Liver (tissue), 9 donors: ENCODE results near the gene TWF2. TPM values are rescaled to one million over a fixed set of nuclear protein-coding genes. Genes with fewer than 3 reads are reported as not detected.

ENCODE experiments used
- DNase-seq: peaks from one replicate; pipeline ENCODE4 v3.0.0-alpha.2; 2017; ENCODE audit warnings: low spot score
- H3K27ac ChIP-seq, 2 donors: one replicate each; pipeline ENCODE4 v1.7.0; 2013; ENCODE audit warnings: inconsistent platforms in 2 of 2, low read length in 2 of 2, control low read depth in 1 of 2, low read depth in 1 of 2, mild to moderate bottlenecking in 1 of 2
- H3K27me3 ChIP-seq, 4 donors: one replicate each; pipeline versions ENCODE4 v1.6.1 to v1.7.0; 2013; ENCODE audit warnings: low read length in 3 of 4, inconsistent platforms in 1 of 4, mild to moderate bottlenecking in 1 of 4, moderate library complexity in 1 of 4; ENCODE audit not compliant: control insufficient read depth in 4 of 4, insufficient read depth in 4 of 4
- H3K36me3 ChIP-seq, 4 donors: one replicate each; pipeline versions ENCODE4 v1.6.1 to v1.7.0; 2013; ENCODE audit warnings: low read length in 3 of 4, mild to moderate bottlenecking in 3 of 4, low read depth in 1 of 4, moderate library complexity in 1 of 4; ENCODE audit not compliant: control insufficient read depth in 4 of 4, insufficient read depth in 3 of 4
- H3K4me1 ChIP-seq, 4 donors: one replicate each; pipeline versions ENCODE4 v1.6.1 to v1.7.0; 2013; ENCODE audit warnings: low read length in 3 of 4, mild to moderate bottlenecking in 3 of 4, moderate library complexity in 1 of 4; ENCODE audit not compliant: control insufficient read depth in 4 of 4, insufficient read depth in 4 of 4
- H3K4me3 ChIP-seq, 3 donors: one replicate each; pipeline versions ENCODE4 v1.6.1 to v1.7.0; 2013; ENCODE audit warnings: low read length in 3 of 3, control low read depth in 1 of 3, low read depth in 1 of 3, mild to moderate bottlenecking in 1 of 3
- H3K9ac ChIP-seq, 2 donors: one replicate each; pipeline ENCODE4 v1.7.0; 2013; ENCODE audit warnings: low read length in 2 of 2, mild to moderate bottlenecking in 2 of 2, moderate library complexity in 2 of 2, control low read depth in 1 of 2, low read depth in 1 of 2
- H3K9me3 ChIP-seq, 4 donors: one replicate each; pipeline versions ENCODE4 v1.6.1 to v1.7.0; 2013; ENCODE audit warnings: low read length in 3 of 4; ENCODE audit not compliant: control insufficient read depth in 4 of 4
- EGR1 ChIP-seq, 2 donors: IDR thresholded peaks; 2 replicates each; pipeline ENCODE4 v1.6.1; 2016 to 2018; ENCODE audit warnings: antibody characterized with exemption in 2 of 2, low read depth in 2 of 2
- FOXA1 ChIP-seq: IDR thresholded peaks from 2 replicates; pipeline ENCODE4 v1.6.1; 2016; ENCODE audit warnings: antibody characterized with exemption
- FOXA2 ChIP-seq: IDR thresholded peaks from 2 replicates; pipeline ENCODE4 v1.6.1; 2016; ENCODE audit warnings: antibody characterized with exemption
- GABPA ChIP-seq, 2 donors: IDR thresholded peaks in 1 of 2; conservative IDR thresholded peaks in 1 of 2; 2 replicates each; pipeline ENCODE4 v1.6.1; 2016; ENCODE audit warnings: antibody characterized with exemption in 2 of 2, mild to moderate bottlenecking in 1 of 2, moderate library complexity in 1 of 2
- HNF4G ChIP-seq: IDR thresholded peaks from 2 replicates; pipeline ENCODE4 v1.6.1; 2016; ENCODE audit warnings: antibody characterized with exemption
- NR2F2 ChIP-seq: IDR thresholded peaks from 2 replicates; pipeline ENCODE4 v1.6.1; 2016; ENCODE audit warnings: antibody characterized with exemption
- RAD21 ChIP-seq, 2 donors: IDR thresholded peaks; 2 replicates each; pipeline ENCODE4 v1.6.1; 2016; ENCODE audit warnings: antibody characterized with exemption in 2 of 2, mild to moderate bottlenecking in 2 of 2
- RXRA ChIP-seq, 2 donors: IDR thresholded peaks; 2 replicates each; pipeline ENCODE4 v1.6.1; 2017 to 2018; ENCODE audit warnings: antibody characterized with exemption in 2 of 2, mild to moderate bottlenecking in 1 of 2
- TAF1 ChIP-seq: conservative IDR thresholded peaks from 2 replicates; pipeline ENCODE4 v1.6.1; 2016; ENCODE audit warnings: antibody characterized with exemption, mild to moderate bottlenecking
- YY1 ChIP-seq: IDR thresholded peaks from 2 replicates; pipeline ENCODE4 v1.6.1; 2016; ENCODE audit warnings: antibody characterized with exemption, mild to moderate bottlenecking
- WGBS: extraction: QIAGEN DNeasy Blood & Tissue Kit; methylation state at CpG from one replicate; pipeline ENCODE4 v1.1.7; 2013; 5-methylcytosine and 5-hydroxymethylcytosine counted together
- polyA plus RNA-seq, 2 donors: library from polyadenylated mRNA; stranded (reverse) in 1 of 2; unstranded in 1 of 2; fragments of 200-250 nt in 1 of 2; fragments of >200 nt in 1 of 2; fragmentation: Nextera tagmentation in 1 of 2; extraction: Ambion mirVana in 1 of 2; gene quantifications; one replicate each; pipeline versions ENCODE4 v1.2.1 to v1.2.3, GENCODE V29; 2013 to 2015
- total RNA-seq, 2 donors: library from RNA; depleted of rRNA; stranded (reverse); fragments of >200 nt; gene quantifications; one replicate each; pipeline ENCODE4 v1.2.3, GENCODE V29; 2014
- TF ChIP-seq, protein P1 (sequence below): IDR thresholded peaks from 2 replicates; pipeline ENCODE4 v1.6.1; 2016; ENCODE audit warnings: antibody characterized with exemption, mild to moderate bottlenecking
- TF ChIP-seq, protein P2 (sequence below): fragments of 150-350 bp; IDR thresholded peaks from 2 replicates; pipeline ENCODE4 v1.5.1; 2017; ENCODE audit warnings: improper control_type of control experiment, low read depth, low read length; ENCODE audit not compliant: missing input control
- TF ChIP-seq, protein P3 (sequence below): IDR thresholded peaks from 2 replicates; pipeline ENCODE4 v1.6.1; 2016; ENCODE audit warnings: antibody characterized with exemption
- TF ChIP-seq, protein P4 (sequence below): IDR thresholded peaks from 2 replicates; pipeline ENCODE4 v1.6.1; 2016; ENCODE audit warnings: antibody characterized with exemption
- TF ChIP-seq, protein P5 (sequence below): IDR thresholded peaks from 2 replicates; pipeline ENCODE4 v1.6.1; 2016; ENCODE audit warnings: antibody characterized with exemption
- donor health status: healthy.
- donor health status: healthy.
- donor health status: healthy.
- donor health status: healthy.
- donor health status: healthy.

TWF2 gene
- total and polyA plus RNA-seq, 4 donors: 12.0 to 26.3 (median 17.6) TPM

DNA sequence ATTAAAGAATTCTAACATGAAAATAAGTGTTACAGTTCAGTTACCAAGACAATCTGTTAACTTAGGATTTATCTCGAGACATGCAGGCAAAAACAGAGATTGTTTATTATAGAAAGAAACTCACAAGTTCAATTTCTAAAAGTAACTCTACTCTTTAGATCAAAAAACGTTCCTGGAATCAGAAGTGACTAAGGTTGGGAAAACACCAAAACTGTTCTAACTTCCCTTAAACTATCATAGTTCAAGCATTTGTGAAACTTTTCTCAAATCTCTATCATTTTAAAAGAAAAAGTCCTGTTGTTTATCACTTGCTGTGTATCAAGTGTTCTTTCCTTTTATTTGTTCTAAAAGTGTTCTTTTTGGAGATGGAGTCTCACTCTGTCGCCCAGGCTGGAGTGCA is 30.8 kb upstream of the TWF2 start (continued):
- TF ChIP-seq, protein P1, sequence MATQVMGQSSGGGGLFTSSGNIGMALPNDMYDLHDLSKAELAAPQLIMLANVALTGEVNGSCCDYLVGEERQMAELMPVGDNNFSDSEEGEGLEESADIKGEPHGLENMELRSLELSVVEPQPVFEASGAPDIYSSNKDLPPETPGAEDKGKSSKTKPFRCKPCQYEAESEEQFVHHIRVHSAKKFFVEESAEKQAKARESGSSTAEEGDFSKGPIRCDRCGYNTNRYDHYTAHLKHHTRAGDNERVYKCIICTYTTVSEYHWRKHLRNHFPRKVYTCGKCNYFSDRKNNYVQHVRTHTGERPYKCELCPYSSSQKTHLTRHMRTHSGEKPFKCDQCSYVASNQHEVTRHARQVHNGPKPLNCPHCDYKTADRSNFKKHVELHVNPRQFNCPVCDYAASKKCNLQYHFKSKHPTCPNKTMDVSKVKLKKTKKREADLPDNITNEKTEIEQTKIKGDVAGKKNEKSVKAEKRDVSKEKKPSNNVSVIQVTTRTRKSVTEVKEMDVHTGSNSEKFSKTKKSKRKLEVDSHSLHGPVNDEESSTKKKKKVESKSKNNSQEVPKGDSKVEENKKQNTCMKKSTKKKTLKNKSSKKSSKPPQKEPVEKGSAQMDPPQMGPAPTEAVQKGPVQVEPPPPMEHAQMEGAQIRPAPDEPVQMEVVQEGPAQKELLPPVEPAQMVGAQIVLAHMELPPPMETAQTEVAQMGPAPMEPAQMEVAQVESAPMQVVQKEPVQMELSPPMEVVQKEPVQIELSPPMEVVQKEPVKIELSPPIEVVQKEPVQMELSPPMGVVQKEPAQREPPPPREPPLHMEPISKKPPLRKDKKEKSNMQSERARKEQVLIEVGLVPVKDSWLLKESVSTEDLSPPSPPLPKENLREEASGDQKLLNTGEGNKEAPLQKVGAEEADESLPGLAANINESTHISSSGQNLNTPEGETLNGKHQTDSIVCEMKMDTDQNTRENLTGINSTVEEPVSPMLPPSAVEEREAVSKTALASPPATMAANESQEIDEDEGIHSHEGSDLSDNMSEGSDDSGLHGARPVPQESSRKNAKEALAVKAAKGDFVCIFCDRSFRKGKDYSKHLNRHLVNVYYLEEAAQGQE: no peak

DNA sequence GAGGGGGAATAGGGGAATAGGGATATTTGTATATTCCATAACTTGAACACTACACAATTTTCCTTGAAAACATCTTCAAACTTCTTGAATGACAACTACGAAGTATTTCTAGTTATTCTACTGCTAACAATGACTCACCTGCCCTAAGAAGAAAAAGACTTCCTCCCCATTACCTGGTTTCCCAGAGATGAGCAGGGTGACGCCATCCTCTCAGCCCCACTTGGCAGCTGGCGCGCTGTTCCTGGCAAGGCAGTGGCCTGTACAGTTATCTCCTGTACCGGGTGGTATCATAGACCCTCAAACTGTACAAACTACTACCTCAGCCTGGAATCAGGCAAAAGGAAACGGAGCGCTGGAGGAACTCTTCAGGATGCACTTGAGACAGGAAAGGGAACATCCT is 29.1 kb upstream of the TWF2 start:
- WGBS: 90% methylated on average over 7 of the region's 7 CpGs
- H3K4me3 ChIP-seq: no peak overlapping the region
- H3K9ac ChIP-seq: no peak overlapping the region
- no peak for TF ChIP-seq GABPA (IDR thresholded peaks at IDR 0.05 in 1 of 2, conservative IDR thresholded peaks at IDR 0.05 in 1 of 2)
- no peak for TF ChIP-seq RXRA (IDR thresholded peaks at IDR 0.05)
- H3K27ac ChIP-seq: no peak overlapping the region
- peaks cover 22 to 43% (median 33%) of the 10 kb centered on the region in 4 donors for H3K36me3 ChIP-seq
- peaks cover 1 to 24% (median 18%) of the 10 kb centered on the region in 4 donors for H3K4me1 ChIP-seq
- no peaks in the 10 kb centered on the region for H3K27me3 ChIP-seq
- no peaks in the 10 kb centered on the region for H3K9me3 ChIP-seq
- DNase-seq: no peak

DNA sequence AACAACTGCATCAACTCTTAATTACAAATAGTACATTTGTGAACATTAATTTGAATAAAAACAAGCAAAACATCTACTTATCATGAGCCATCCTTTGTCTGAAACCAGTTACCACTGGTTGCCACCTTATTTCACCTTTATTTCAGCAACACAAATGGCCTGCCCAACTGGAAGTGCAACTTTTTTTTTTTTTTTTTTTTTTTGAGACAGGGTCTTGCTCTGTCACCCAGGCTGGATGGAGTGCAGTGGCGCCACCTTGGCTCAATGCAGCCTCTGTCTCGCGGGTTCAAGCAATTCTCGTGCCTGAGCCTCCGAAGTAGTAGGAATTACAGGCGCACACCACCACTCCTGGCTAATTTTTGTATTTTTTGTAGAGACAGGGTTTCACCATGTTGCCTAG is 26.4 kb upstream of the TWF2 start:
- peaks cover 21 to 62% (median 48%) of the 10 kb centered on the region in 4 donors for H3K36me3 ChIP-seq
- WGBS: 97% methylated on average over 6 of the region's 6 CpGs

DNA sequence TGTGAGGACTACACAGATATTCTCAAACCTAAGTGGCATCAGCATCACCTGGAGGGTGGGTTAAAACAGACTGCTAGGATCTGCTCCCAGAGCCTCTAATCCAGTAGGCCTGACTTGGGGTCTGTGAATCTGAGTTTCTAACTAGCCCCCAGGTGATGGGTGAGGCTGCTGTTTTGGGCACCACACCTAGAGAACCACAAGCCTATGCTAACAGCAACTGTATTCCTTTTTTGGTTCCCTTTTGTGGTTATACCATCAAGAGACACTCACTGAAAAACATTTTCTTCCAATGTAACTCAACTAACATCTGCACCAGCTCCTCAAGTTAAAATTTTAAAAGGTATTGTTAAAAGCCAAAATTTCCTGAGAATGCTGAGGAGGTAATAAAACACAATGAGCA is 23.5 kb upstream of the TWF2 start:
- Histone ChIP-seq H3K27me3 (no peaks in the 10 kb centered on the region), H3K4me3 (no peak overlapping the region), H3K9ac (no peak overlapping the region), H3K27ac (no peak overlapping the region), H3K9me3 (no peaks in the 10 kb centered on the region), H3K4me1 (peaks cover 0 to 4% (median under 1%) of the 10 kb centered on the region in 4 donors), H3K36me3 (peaks cover 24 to 81% (median 68%) of the 10 kb centered on the region in 4 donors)
- no peak for DNase-seq
- TF ChIP-seq, protein P2, sequence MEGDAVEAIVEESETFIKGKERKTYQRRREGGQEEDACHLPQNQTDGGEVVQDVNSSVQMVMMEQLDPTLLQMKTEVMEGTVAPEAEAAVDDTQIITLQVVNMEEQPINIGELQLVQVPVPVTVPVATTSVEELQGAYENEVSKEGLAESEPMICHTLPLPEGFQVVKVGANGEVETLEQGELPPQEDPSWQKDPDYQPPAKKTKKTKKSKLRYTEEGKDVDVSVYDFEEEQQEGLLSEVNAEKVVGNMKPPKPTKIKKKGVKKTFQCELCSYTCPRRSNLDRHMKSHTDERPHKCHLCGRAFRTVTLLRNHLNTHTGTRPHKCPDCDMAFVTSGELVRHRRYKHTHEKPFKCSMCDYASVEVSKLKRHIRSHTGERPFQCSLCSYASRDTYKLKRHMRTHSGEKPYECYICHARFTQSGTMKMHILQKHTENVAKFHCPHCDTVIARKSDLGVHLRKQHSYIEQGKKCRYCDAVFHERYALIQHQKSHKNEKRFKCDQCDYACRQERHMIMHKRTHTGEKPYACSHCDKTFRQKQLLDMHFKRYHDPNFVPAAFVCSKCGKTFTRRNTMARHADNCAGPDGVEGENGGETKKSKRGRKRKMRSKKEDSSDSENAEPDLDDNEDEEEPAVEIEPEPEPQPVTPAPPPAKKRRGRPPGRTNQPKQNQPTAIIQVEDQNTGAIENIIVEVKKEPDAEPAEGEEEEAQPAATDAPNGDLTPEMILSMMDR: no peak
- TF ChIP-seq RXRA (IDR thresholded peaks at IDR 0.05) (no peak), HNF4G (no peak), TAF1 (no peak), FOXA2 (no peak), FOXA1 (no peak), RAD21 (IDR thresholded peaks at IDR 0.05) (no peak), EGR1 (IDR thresholded peaks at IDR 0.05; ENCODE audit: low read depth in 2 of 2) (no peak), GABPA (IDR thresholded peaks at IDR 0.05 in 1 of 2, conservative IDR thresholded peaks at IDR 0.05 in 1 of 2) (no peak)
- TF ChIP-seq, protein P3, sequence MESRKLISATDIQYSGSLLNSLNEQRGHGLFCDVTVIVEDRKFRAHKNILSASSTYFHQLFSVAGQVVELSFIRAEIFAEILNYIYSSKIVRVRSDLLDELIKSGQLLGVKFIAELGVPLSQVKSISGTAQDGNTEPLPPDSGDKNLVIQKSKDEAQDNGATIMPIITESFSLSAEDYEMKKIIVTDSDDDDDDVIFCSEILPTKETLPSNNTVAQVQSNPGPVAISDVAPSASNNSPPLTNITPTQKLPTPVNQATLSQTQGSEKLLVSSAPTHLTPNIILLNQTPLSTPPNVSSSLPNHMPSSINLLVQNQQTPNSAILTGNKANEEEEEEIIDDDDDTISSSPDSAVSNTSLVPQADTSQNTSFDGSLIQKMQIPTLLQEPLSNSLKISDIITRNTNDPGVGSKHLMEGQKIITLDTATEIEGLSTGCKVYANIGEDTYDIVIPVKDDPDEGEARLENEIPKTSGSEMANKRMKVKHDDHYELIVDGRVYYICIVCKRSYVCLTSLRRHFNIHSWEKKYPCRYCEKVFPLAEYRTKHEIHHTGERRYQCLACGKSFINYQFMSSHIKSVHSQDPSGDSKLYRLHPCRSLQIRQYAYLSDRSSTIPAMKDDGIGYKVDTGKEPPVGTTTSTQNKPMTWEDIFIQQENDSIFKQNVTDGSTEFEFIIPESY: no peak
- TF ChIP-seq, protein P4, sequence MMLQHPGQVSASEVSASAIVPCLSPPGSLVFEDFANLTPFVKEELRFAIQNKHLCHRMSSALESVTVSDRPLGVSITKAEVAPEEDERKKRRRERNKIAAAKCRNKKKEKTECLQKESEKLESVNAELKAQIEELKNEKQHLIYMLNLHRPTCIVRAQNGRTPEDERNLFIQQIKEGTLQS: no peak
- TF ChIP-seq, protein P5, sequence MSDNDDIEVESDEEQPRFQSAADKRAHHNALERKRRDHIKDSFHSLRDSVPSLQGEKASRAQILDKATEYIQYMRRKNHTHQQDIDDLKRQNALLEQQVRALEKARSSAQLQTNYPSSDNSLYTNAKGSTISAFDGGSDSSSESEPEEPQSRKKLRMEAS: no peak

More for the DNA sequence above, 26.4 kb upstream of the TWF2 start:
- Histone ChIP-seq H3K9me3 (no peaks in the 10 kb centered on the region), H3K4me3 (no peak overlapping the region), H3K27me3 (no peaks in the 10 kb centered on the region), H3K9ac (no peak overlapping the region), H3K27ac (no peak overlapping the region), H3K4me1 (peaks cover 1 to 7% (median 4%) of the 10 kb centered on the region in 4 donors)
- DNase-seq: no peak
- TF ChIP-seq NR2F2 (no peak), YY1 (no peak)
